Measurements from ENCODE around the gene NACC2. TPM values are rescaled to one million over a fixed set of nuclear protein-coding genes. Genes with fewer than 3 reads are reported as not detected.

NACC2 gene
- total RNA-seq, 2 donors from 2014 or later, result 19.2 to 21.1 TPM

DNA sequence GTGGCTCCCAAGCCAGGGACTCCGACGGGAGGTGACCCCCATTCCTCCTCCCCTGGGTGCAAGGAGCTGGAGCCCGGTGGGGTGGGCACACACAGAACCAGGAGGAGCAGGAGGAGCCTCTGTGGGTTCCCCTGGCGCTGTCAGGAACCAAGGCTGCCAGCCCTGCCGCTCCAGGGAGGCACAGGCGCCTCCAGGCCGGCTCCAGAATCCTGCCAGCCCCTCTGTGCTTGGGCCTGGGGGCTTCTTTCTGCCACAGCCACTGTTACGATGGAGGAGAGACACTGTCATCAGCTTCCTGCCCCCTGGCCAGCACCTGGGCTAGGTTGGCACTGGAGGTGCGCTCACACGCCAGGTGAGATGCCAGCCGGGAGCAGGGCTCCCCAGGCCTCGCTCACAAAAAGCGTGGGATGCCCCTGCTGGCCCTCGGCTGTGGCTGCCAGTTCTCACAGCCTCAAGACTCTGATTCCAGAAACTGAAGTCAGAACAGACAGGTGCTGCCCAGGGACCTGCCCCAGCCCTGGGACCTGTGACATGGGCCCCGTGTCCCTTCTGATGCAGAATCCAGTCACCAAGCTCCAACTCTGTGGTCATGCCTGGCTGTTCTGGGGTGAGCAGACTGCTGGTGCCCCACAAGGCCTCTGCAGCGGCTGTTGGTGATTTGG, 96.5 kb downstream of the NACC2 start:
- no peaks in the 10 kb centered on the region for H3K9me3 Mint-ChIP-seq
- ATAC-seq (no peak), DNase-seq (ENCODE audit: low spot score) (no peak)
- no peaks in the 10 kb centered on the region for H3K36me3 Mint-ChIP-seq
- H3K4me3 Mint-ChIP-seq, result no peak overlapping the region
- peaks cover 0 to 3% of the 10 kb centered on the region in 2 donors for H3K4me1 Mint-ChIP-seq (ENCODE audit: low read depth in 2 of 2)
- no peak overlapping the region for H3K27ac Mint-ChIP-seq
- no peaks in the 10 kb centered on the region for H3K27me3 Mint-ChIP-seq

DNA sequence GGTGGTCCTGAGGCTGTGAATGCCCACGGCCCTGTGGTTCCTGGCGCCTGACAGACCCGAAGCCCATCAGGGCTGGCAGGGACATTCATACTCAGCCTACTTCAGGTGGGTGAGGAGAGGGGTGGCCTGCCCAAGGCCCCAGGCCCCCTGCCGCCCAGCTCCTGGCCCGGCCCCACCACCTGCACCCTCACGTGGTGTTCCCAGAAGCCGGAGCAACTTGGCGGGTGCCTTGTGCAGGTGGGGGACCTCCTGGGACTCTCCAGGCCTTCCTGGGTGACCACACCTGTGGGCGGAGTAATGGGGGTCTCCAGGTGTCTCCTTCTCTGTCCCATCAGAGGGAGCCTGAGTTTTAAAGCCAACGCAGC, 97.1 kb downstream of the NACC2 start:
- no peak overlapping the region for H3K4me3 Mint-ChIP-seq
- ATAC-seq (no peak), DNase-seq (ENCODE audit: low spot score) (no peak)
- no peaks in the 10 kb centered on the region for H3K27me3 Mint-ChIP-seq
- H3K36me3 Mint-ChIP-seq, result no peaks in the 10 kb centered on the region
- H3K4me1 Mint-ChIP-seq (ENCODE audit: low read depth in 2 of 2), result peaks cover 0 to 3% of the 10 kb centered on the region in 2 donors
- no peaks in the 10 kb centered on the region for H3K9me3 Mint-ChIP-seq
- no peak overlapping the region for H3K27ac Mint-ChIP-seq

DNA sequence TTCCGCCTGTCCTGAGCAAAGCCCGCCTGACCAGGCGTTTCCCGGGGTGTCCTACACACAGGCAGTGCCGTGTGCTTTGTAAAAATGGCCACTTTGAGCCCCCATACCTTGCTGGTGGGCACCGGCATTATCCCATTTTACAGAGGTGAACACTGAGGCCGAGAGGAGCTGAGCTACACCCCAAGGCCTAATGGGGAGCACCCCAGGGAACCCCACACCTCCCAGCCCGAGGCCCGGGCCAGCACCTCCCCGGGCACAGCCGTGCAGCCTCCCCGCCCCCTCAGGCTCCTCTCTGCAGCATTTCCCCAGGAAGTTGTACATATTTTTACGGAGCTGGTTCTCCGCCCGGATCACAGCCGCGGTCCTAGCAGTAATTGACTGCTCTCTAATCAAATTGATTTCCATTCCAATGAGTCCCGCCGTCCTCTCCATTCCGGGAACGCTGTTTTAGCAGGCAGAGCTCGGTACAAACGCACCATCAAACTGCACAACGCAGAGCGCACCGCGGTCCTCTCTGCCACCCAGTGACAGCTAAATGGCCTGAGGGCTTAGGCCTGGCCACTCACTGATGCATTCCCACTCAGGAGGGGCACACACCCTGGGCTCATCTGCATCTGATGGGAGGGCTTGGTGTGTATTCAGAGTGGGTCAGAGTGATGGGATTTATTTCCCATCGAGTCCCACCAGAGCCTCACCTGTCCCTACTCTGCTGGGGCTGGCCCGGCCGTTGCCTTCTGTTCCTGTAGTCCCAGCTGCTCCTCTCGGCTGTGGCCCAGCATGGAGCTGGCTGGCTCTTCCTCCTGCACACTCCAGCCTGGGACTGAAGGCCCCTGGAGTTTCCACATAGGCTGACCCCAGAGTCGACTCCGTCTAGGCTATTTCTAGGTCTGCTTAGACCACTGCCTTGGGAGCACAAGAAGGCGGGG, 97.7 kb downstream of the NACC2 start:
- Mint-ChIP-seq H3K27me3 (no peaks in the 10 kb centered on the region), H3K4me3 (no peak overlapping the region), H3K9me3 (no peaks in the 10 kb centered on the region), H3K4me1 (ENCODE audit: low read depth in 2 of 2) (peaks cover 0 to 6% of the 10 kb centered on the region in 2 donors), H3K27ac (no peak overlapping the region), H3K36me3 (no peaks in the 10 kb centered on the region)
- ATAC-seq (no peak), DNase-seq (ENCODE audit: low spot score) (no peak)

- Mint-ChIP-seq H3K27me3 (no peaks in the 10 kb centered on the region), H3K36me3 (no peaks in the 10 kb centered on the region), H3K9me3 (no peaks in the 10 kb centered on the region), H3K4me1 (ENCODE audit: low read depth in 2 of 2) (peaks cover 0 to 10% of the 10 kb centered on the region in 2 donors), H3K4me3 (no peak overlapping the region), H3K27ac (no peak overlapping the region)
- ATAC-seq (no peak), DNase-seq (ENCODE audit: low spot score) (no peak)
Measured at GRCh38 chr9:135995816-135996215, 99.3 kb downstream of the NACC2 start.

- ATAC-seq, result no peak
- no peaks in the 10 kb centered on the region for H3K27me3 Mint-ChIP-seq
- H3K36me3 Mint-ChIP-seq, result no peaks in the 10 kb centered on the region
- no peaks in the 10 kb centered on the region for H3K9me3 Mint-ChIP-seq
- H3K4me1 Mint-ChIP-seq (ENCODE audit: low read depth in 2 of 2), result peaks cover 0 to 10% of the 10 kb centered on the region in 2 donors
- no peak overlapping the region for H3K4me3 Mint-ChIP-seq
- no peak for DNase-seq (ENCODE audit: low spot score)
- no peak overlapping the region for H3K27ac Mint-ChIP-seq
Measured at GRCh38 chr9:135994501-135995192, 100.4 kb downstream of the NACC2 start.

GRCh38 chr9:135993765-135994500, 101.2 kb downstream of the NACC2 start:
- no peaks in the 10 kb centered on the region for H3K27me3 Mint-ChIP-seq
- no peaks in the 10 kb centered on the region for H3K36me3 Mint-ChIP-seq
- no peak overlapping the region for H3K4me3 Mint-ChIP-seq
- peaks cover 0 to 10% of the 10 kb centered on the region in 2 donors for H3K4me1 Mint-ChIP-seq (ENCODE audit: low read depth in 2 of 2)
- DNase-seq (ENCODE audit: low spot score) (no peak), ATAC-seq (no peak)
- no peak overlapping the region for H3K27ac Mint-ChIP-seq
- H3K9me3 Mint-ChIP-seq, result no peaks in the 10 kb centered on the region

DNA sequence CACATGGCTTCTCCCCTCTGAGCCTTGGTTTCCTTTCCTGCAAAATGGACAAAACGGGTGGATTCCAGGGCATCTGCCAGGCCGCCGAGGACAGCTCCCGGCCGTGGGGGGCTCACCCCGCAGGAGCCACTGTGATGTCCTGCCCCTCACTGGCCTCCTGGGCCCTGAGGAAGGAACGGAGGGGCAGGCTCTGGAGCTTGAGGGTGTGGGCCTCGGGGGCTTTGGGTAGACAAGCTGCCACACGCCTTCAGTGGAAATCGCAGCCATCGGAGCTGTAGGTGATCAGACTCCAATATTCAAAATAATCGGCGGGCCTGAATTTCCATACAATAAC, 101.7 kb downstream of the NACC2 start:
- no peak overlapping the region for H3K4me3 Mint-ChIP-seq
- no peaks in the 10 kb centered on the region for H3K36me3 Mint-ChIP-seq
- ATAC-seq, result no peak
- no peak overlapping the region for H3K27ac Mint-ChIP-seq
- no peaks in the 10 kb centered on the region for H3K9me3 Mint-ChIP-seq
- H3K4me1 Mint-ChIP-seq (ENCODE audit: low read depth in 2 of 2), result peaks cover 0 to 10% of the 10 kb centered on the region in 2 donors
- no peak for DNase-seq (ENCODE audit: low spot score)
- no peaks in the 10 kb centered on the region for H3K27me3 Mint-ChIP-seq

GRCh38 chr9:135992486-135993408, 102.3 kb downstream of the NACC2 start:
- Mint-ChIP-seq H3K9me3 (no peaks in the 10 kb centered on the region), H3K27ac (no peak overlapping the region), H3K4me1 (ENCODE audit: low read depth in 2 of 2) (peaks cover 0 to 10% of the 10 kb centered on the region in 2 donors), H3K36me3 (no peaks in the 10 kb centered on the region), H3K4me3 (no peak overlapping the region), H3K27me3 (no peaks in the 10 kb centered on the region)
- DNase-seq (ENCODE audit: low spot score), result no peak
- peak; percentile 74 to 78 for ATAC-seq

DNA sequence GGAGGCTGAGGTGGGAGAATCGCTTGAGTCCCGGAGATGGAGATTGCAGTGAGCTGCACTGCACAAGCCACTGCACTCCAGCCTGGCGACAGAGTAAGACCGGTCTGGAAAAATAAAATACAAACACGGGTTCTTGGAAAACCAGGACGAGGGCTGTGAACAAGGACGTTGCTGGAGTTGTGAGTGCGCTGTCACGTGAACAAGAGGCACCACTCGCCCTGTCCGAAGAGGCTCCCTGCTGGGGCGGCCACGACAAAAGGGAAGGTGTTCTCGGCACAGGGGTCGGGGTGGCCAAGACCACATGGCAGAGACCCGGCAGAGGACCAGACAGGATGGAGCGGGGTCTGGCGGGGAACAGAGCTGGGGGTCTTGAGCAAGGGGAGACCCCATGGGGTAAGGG, 103.3 kb downstream of the NACC2 start:
- peak overlapping the region in 1 of 2 donors; percentile 39 for H3K27ac Mint-ChIP-seq
- H3K36me3 Mint-ChIP-seq, result no peaks in the 10 kb centered on the region
- no peaks in the 10 kb centered on the region for H3K9me3 Mint-ChIP-seq
- H3K27me3 Mint-ChIP-seq, result no peaks in the 10 kb centered on the region
- DNase-seq (ENCODE audit: low spot score) (no peak), ATAC-seq (no peak)
- H3K4me3 Mint-ChIP-seq, result no peak overlapping the region
- peaks cover 0 to 10% of the 10 kb centered on the region in 2 donors for H3K4me1 Mint-ChIP-seq (ENCODE audit: low read depth in 2 of 2)

GRCh38 chr9:135990468-135991429, 104.3 kb downstream of the NACC2 start:
- Mint-ChIP-seq H3K27me3 (no peaks in the 10 kb centered on the region), H3K36me3 (no peaks in the 10 kb centered on the region), H3K27ac (no peak overlapping the region), H3K9me3 (no peaks in the 10 kb centered on the region), H3K4me1 (ENCODE audit: low read depth in 2 of 2) (peaks cover 0 to 10% of the 10 kb centered on the region in 2 donors), H3K4me3 (no peak overlapping the region)
- peak; percentile 72 to 78 for ATAC-seq
- DNase-seq (ENCODE audit: low spot score), result no peak

DNA sequence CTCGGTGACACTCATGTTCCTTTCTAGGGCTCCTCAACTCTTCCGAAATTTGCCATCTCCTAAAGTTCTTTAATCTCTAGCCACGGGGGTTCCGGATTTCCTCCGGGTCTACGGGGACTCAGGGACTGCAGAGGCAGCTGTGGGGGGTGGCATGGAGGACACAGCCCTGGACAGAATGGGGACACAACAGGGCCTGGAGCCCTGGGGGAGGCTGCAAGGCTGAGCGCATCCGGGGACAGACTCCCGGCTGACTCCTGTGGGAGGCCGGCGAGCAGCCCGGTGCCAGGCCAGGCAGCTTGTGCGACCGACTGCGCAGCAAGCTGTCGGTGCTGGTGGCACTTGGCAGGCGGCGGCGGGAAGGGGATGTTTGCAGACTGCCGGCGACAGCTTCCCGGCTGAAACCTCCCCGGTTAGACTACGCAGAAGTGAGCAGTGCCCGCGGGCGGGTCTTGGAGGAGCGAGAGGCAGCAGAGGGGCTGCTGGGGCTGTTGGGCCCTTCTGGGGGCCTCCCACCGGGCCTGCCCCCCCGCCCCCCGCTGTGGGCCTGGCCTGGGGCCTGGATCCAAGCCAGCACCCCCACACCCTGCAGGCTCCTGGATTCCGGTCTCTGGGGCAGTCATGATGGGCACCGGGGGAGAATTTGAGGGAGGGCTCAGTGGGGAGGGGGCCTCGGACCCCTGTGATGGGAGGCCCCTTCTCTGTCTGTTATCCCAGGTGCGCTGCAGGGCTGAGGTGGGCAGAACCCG, 105.2 kb downstream of the NACC2 start:
- no peak overlapping the region for H3K4me3 Mint-ChIP-seq

More for the DNA sequence above, 105.2 kb downstream of the NACC2 start:
- H3K27ac Mint-ChIP-seq, result no peak overlapping the region
- no peaks in the 10 kb centered on the region for H3K27me3 Mint-ChIP-seq
- ATAC-seq (no peak), DNase-seq (ENCODE audit: low spot score) (no peak)
- H3K36me3 Mint-ChIP-seq, result no peaks in the 10 kb centered on the region
- H3K4me1 Mint-ChIP-seq (ENCODE audit: low read depth in 2 of 2), result peaks cover 0 to 10% of the 10 kb centered on the region in 2 donors
- no peaks in the 10 kb centered on the region for H3K9me3 Mint-ChIP-seq
